GM12864 (cell line): ENCODE measurements around the gene ACOT4.
"Not testable (repeated sequence)": the region's sequence is repeated elsewhere in the genome, so short reads cannot be mapped to it uniquely, and the experiment has no call there.

Experiments used
- DNase-seq: peaks from one replicate; pipeline ENCODE4 v3.0.0-alpha.2; 2011; ENCODE audit warnings: low read depth
- H3K4me3 ChIP-seq: 2 replicates; pipeline ENCODE4 v1.5.1; 2011; ENCODE audit warnings: mild to moderate bottlenecking, low read depth, low read length, control low read depth
- TF ChIP-seq, protein P1 (sequence below): IDR thresholded peaks from 2 replicates; pipeline ENCODE4 v1.5.1; 2011; ENCODE audit warnings: low read depth, mild to moderate bottlenecking, moderate library complexity, low read length, control low read depth, inconsistent platforms; ENCODE audit errors: missing control alignments

Gene ACOT4

DNA sequence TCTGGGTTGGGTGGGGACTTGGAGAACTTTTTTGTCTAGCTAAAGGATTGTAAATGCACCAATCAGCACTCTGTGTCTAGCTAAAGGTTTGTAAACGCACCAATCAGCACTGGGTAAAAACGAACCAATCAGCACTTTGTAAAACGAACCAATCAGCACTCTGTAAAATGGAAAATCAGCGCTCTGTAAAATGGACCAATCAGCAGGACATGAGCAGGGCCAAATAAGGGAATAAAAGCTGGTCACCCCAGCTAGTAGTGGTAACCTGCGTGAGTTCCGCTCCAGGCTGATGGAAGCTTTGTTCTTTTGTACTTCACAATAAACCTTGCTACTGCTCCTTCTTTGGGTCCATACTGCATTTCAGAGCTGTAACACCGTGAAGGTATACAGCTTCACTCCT lies 24.3 kb upstream of the ACOT4 start:
- DNase-seq: no peak
- no peak overlapping the region for H3K4me3 ChIP-seq
- TF ChIP-seq, protein P1, sequence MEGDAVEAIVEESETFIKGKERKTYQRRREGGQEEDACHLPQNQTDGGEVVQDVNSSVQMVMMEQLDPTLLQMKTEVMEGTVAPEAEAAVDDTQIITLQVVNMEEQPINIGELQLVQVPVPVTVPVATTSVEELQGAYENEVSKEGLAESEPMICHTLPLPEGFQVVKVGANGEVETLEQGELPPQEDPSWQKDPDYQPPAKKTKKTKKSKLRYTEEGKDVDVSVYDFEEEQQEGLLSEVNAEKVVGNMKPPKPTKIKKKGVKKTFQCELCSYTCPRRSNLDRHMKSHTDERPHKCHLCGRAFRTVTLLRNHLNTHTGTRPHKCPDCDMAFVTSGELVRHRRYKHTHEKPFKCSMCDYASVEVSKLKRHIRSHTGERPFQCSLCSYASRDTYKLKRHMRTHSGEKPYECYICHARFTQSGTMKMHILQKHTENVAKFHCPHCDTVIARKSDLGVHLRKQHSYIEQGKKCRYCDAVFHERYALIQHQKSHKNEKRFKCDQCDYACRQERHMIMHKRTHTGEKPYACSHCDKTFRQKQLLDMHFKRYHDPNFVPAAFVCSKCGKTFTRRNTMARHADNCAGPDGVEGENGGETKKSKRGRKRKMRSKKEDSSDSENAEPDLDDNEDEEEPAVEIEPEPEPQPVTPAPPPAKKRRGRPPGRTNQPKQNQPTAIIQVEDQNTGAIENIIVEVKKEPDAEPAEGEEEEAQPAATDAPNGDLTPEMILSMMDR: no peak

DNA sequence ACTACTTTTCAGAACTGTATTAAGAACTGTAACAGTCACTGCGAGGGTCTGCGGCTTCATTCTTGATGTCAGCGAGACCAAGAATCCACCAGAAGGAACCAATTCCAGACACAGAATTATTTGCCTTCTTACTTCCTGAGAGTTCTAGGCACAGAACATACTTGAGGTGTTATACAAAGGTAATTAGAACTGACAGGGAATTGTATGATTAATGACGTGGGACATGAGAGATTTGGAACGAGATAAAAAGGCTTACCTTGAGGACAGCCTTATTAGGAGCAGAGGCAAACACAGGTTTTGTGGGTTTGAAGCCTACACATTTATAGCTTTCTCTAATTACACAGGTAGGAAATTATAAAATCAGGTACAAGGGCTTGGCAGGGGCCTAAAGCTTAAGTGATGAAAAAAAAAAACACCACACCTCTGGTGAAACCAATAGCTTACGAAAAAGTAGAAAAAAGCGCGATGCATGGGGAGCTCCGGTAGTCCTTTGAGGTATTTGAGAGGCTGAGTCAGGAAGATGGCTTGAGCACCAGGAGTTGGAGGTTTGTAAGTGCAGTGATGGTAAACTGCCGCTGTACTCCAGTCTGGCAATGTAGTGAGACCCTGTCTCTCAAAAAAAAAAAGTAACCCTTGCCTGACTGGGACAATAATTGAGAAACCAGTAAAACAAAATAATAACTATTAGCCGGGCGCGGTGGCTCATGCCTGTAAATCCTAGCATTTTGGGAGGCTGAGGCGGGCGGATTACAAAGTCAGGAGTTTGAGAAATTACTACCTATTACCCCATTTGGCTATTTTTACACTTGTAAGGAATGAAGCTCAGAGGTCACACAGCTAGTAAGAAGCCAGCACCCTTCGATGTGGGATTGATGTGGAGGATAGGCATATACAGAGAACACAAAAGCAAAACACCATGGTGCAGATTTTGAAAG lies 23.5 kb upstream of the ACOT4 start:
- DNase-seq: no peak

DNA sequence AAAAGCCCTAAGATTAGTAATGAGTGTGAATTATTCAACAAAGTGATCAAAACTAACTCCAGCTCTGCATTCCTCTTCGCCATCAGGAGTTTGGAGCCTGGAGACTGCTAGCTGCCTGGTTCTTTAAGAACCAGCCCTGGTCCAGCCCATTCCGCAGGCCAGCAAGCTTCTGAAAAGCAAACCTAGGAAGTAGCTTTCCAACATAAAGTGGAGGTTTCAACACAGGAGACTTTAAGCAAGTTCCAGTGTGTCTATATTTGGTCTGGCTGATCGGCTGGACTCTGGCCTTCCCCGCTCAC lies 22.8 kb upstream of the ACOT4 start:
- peak overlapping the region; percentile 74 for H3K4me3 ChIP-seq
- not testable (repeated sequence) for DNase-seq

More for the DNA sequence above, 23.5 kb upstream of the ACOT4 start:
- peak overlapping the region; percentile 74 for H3K4me3 ChIP-seq
- TF ChIP-seq, protein P1: no peak

DNA sequence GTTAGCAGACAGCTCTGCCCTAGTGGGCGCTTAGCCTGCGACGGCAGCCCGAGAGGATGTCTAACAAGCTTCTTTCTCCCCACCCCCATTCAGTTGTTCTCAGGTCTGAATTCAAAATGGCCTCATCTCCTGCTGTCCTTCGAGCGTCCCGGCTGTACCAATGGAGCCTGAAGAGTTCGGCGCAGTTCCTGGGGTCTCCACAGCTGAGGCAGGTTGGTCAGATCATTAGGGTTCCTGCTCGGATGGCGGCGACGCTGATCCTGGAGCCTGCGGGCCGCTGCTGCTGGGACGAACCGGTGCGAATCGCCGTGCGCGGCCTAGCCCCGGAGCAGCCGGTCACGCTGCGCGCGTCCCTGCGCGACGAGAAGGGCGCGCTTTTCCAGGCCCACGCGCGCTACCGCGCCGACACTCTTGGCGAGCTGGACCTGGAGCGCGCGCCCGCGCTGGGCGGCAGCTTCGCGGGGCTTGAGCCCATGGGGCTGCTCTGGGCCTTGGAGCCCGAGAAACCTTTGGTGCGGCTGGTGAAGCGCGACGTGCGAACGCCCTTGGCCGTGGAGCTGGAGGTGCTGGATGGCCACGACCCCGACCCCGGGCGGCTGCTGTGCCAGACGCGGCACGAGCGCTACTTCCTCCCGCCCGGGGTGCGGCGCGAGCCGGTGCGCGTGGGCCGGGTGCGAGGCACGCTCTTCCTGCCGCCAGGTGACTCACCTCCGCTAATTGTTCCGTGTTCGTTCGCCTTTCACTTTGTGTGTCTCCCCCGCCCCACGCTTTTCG lies 22.3 kb upstream of the ACOT4 start, which contains the start of gene ACOT2:
Gene ACOT2, plus strand, starts transcription at position 29 of the 774 bp plus-strand sequence. Its CDS starts 28 bp downstream, at position 57.
- H3K4me3 ChIP-seq: peak within 1 kb of the TSS; percentile 74
- peak; percentile 53 for DNase-seq

DNA sequence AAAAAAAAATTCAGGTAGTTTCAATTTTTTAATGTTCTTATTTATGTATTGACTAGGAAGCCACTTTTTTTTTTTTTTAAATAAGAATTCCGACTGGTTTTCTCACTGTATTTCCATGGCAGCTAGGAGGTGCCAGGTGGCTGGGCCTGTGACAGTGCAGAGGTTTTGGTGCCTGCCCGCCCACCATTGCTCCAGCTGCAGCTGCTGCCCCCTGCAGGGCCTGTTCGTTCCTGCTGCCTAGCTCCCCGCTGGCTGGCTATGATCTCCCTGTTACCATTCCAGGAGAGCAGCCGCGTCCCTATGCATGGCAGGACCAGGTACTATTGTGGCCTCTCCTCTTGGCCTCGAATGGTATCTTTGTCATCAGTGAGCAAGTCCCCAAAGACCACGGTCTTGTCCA lies 20.8 kb upstream of the ACOT4 start:
- H3K4me3 ChIP-seq, DNase-seq: not testable (repeated sequence)
- TF ChIP-seq, protein P1: peak; percentile 59

DNA sequence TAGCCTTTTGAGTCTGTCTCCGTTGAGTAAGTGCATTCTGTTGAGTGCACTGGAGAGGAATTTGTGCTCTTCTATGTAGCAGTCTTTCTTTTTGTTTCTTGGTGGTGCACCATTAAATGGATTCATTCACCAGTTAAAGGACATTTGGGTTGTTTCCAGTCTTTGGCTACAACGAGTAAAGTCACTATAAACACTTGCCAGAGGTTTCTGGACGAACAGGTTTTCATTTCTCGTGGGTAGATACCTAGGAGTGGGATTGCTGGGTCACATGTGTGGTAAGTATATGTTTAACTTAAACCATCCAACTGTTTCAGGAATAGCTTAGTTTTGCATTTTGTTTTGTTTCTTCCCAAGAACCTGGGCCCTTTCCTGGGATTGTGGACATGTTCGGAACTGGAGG lies 18.6 kb upstream of the ACOT4 start:
- DNase-seq, H3K4me3 ChIP-seq: not testable (repeated sequence)

DNA sequence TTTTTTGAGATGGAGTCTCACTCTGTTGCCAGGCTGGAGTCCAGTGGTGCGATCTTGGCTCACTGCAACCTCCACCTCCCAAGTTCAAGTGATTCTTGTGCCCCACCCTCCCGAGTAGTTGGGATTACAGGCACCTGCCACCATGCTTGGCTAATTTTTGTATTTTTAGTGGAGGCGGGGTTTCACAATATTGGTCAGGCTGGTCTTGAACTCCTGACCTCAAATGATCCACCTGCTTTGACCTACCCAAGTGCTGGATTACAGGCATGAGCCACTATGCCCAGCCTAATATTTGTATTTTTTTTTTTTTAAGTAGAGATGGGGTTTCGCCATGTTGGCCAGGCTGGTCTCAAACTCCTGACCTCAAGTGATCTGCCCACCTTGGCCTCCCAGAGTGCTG lies 17.9 kb upstream of the ACOT4 start:
- DNase-seq, H3K4me3 ChIP-seq: not testable (repeated sequence)

DNA sequence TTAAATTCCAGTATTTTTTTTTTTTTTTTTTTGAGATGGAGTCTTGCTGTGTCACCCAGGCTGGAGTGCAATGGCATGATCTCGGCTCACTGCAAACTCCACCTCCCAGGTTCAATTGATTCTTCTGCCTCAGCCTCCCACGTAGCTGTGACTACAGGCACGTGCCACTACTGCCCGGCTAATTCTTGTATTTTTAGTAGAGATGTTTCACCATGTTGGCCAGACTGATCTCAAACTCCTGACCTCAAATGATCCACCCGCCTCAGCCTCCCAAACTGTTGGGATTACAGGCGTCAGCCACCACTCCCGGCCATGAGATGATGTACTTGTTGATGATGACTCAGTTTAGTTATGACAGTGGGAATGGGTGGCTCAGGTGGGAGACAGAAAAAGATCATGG lies 17.4 kb upstream of the ACOT4 start:
- not testable (repeated sequence) for H3K4me3 ChIP-seq, DNase-seq

DNA sequence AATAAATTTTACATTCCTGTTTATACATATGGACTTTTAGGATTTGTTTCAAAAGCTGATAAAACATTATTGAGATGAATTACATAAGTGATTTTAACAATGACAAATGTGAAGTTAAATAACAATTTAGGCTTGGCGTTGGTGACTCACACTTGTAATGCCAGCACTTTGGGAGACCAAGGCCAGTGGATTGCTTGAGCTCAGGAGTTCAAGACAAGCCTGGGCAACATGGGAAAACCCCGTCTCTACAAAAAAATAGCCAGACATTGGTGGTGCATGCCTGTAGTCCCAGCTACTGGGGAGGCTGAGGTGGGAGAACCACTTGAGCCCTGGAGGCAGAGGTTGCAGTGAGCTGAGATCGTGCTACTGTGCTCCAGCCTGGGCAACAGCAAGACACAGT lies 15.3 kb upstream of the ACOT4 start:
- TF ChIP-seq, protein P1: no peak
- no peak for DNase-seq
- H3K4me3 ChIP-seq: no peak overlapping the region

DNA sequence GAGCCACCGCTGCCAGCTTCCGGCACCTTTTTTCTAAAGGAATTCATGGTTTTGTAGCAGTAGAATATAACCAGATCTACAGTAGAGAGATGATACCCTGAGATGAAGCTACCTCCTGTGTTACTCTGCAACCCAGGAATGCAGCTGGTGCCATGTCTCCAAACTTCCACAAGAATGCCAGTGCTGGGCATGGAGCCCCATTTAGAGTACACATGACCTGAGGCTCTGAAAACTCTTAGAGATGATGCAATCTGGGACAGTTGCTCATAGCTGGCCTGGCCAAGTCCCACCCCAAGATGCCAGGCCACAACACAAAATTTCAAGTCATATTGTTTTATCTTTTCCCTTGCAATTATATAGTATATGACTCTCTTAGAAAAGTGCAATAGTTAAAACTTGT lies 14.5 kb upstream of the ACOT4 start:
- not testable (repeated sequence) for DNase-seq

DNA sequence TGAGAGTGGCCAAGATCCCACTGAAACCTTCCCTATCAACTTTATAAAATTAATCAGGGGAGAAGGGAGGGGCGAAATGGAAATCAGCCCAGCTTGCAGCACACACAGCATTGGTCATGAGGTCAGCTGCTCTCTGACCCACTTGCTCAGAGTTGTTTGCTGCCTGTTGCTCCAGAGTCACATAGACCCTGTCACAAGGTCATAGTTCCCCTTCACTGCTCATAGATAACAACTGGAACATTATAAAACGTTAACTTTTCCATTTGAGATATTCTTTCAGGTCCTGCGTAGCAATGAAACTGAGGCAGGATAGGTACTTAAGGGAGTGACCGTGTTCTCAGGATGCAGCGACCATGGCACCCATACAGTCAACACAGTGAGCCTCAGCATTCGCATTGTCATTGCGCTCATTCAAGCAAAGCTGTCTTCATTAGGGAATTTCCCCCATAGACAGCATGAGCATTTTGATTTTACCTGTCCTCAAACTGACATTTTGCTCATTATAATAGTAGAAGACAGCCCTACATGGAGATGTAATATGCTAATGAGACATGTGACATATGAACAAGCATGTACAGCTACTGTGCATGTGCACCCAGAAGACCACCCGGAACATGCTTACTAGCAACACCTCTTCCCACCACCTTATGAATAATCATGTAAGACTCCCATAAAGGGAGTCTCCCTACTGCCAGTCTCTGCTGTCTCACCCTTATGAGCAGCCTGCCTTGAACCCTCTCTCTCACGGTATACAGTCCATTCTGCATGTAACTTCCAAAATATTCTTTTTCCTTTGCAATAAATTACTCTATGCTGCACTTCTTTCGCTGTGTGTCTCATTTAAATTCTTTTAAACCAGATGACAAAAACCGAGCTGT lies 9.3 kb upstream of the ACOT4 start:
- not testable (repeated sequence) for DNase-seq, H3K4me3 ChIP-seq

More for the DNA sequence above, 14.5 kb upstream of the ACOT4 start:
- H3K4me3 ChIP-seq: not testable (repeated sequence)
